Measurements from ENCODE around the gene LIPG.

The LIPG gene

GRCh38 chr18:49524951-49525350, 36.9 kb upstream of the LIPG start:
- Histone ChIP-seq H3K27me3 (ENCODE audit: insufficient read depth, low read length, poor library complexity, severe bottlenecking) (no peaks in the 10 kb centered on the region), H3K79me2 (ENCODE audit: insufficient read depth, low read length) (no peaks in the 10 kb centered on the region), H4K20me1 (ENCODE audit: insufficient read depth, low read length, poor library complexity, severe bottlenecking) (no peaks in the 10 kb centered on the region), H3F3A (ENCODE audit: low read depth) (no peaks in the 10 kb centered on the region), H3K36me3 (ENCODE audit: insufficient read depth, low read length) (no peaks in the 10 kb centered on the region), H3K4me1 (ENCODE audit: insufficient read depth, low read length, poor library complexity, severe bottlenecking) (no peaks in the 10 kb centered on the region), H3K4me3 (ENCODE audit: low read length, poor library complexity, severe bottlenecking) (no peak overlapping the region), H3K9ac (ENCODE audit: low read depth, low read length, poor library complexity, severe bottlenecking) (no peak overlapping the region), H2AFZ (ENCODE audit: low read length) (no peak overlapping the region), H3K9me2 (replicated peaks; ENCODE audit: low read depth, low read length) (no peaks in the 10 kb centered on the region), H3K4me2 (ENCODE audit: low read depth, low read length, poor library complexity, severe bottlenecking) (no peak overlapping the region), H3K9me3 (ENCODE audit: insufficient read depth, low read depth, low read length) (no peaks in the 10 kb centered on the region)
- TF ChIP-seq EZH2phosphoT487 (IDR thresholded peaks at IDR 0.05; ENCODE audit: borderline replicate concordance) (no peak), CTCF (conservative IDR thresholded peaks at IDR 0.05; ENCODE audit: low read length) (no peak)

GRCh38 chr18:49525981-49526380, 35.9 kb upstream of the LIPG start:
- no peaks in the 10 kb centered on the region for H3K79me2 ChIP-seq (ENCODE audit: insufficient read depth, low read length)
- no peak overlapping the region for H3K4me3 ChIP-seq (ENCODE audit: low read length, poor library complexity, severe bottlenecking)
- H3K9ac ChIP-seq (ENCODE audit: low read depth, low read length, poor library complexity, severe bottlenecking): no peak overlapping the region
- no peaks in the 10 kb centered on the region for H3K36me3 ChIP-seq (ENCODE audit: insufficient read depth, low read length)
- H3K9me3 ChIP-seq (ENCODE audit: insufficient read depth, low read depth, low read length): no peaks in the 10 kb centered on the region
- no peaks in the 10 kb centered on the region for H4K20me1 ChIP-seq (ENCODE audit: insufficient read depth, low read length, poor library complexity, severe bottlenecking)
- H3K4me1 ChIP-seq (ENCODE audit: insufficient read depth, low read length, poor library complexity, severe bottlenecking): no peaks in the 10 kb centered on the region
- no peaks in the 10 kb centered on the region for H3K9me2 ChIP-seq (replicated peaks; ENCODE audit: low read depth, low read length)
- no peaks in the 10 kb centered on the region for H3K27me3 ChIP-seq (ENCODE audit: insufficient read depth, low read length, poor library complexity, severe bottlenecking)
- H3F3A ChIP-seq (ENCODE audit: low read depth): no peaks in the 10 kb centered on the region
- H3K4me2 ChIP-seq (ENCODE audit: low read depth, low read length, poor library complexity, severe bottlenecking): no peak overlapping the region
- no peak for TF ChIP-seq CTCF (conservative IDR thresholded peaks at IDR 0.05; ENCODE audit: low read length)
- TF ChIP-seq EZH2phosphoT487 (IDR thresholded peaks at IDR 0.05; ENCODE audit: borderline replicate concordance): no peak
- H2AFZ ChIP-seq (ENCODE audit: low read length): no peak overlapping the region

GRCh38 chr18:49527631-49528327, 34.1 kb upstream of the LIPG start:
- no peaks in the 10 kb centered on the region for H4K20me1 ChIP-seq (ENCODE audit: insufficient read depth, low read length, poor library complexity, severe bottlenecking)
- H3K4me1 ChIP-seq (ENCODE audit: insufficient read depth, low read length, poor library complexity, severe bottlenecking): no peaks in the 10 kb centered on the region
- no peaks in the 10 kb centered on the region for H3K79me2 ChIP-seq (ENCODE audit: insufficient read depth, low read length)
- no peaks in the 10 kb centered on the region for H3K36me3 ChIP-seq (ENCODE audit: insufficient read depth, low read length)
- H3K9me2 ChIP-seq (replicated peaks; ENCODE audit: low read depth, low read length): no peaks in the 10 kb centered on the region
- TF ChIP-seq EZH2phosphoT487 (IDR thresholded peaks at IDR 0.05; ENCODE audit: borderline replicate concordance) (no peak), CTCF (conservative IDR thresholded peaks at IDR 0.05; ENCODE audit: low read length) (no peak)
- H3F3A ChIP-seq (ENCODE audit: low read depth): no peaks in the 10 kb centered on the region
- H3K9me3 ChIP-seq (ENCODE audit: insufficient read depth, low read depth, low read length): no peaks in the 10 kb centered on the region
- no peak overlapping the region for H2AFZ ChIP-seq (ENCODE audit: low read length)
- H3K4me3 ChIP-seq (ENCODE audit: low read length, poor library complexity, severe bottlenecking): no peak overlapping the region
- H3K27me3 ChIP-seq (ENCODE audit: insufficient read depth, low read length, poor library complexity, severe bottlenecking): no peaks in the 10 kb centered on the region
- no peak overlapping the region for H3K9ac ChIP-seq (ENCODE audit: low read depth, low read length, poor library complexity, severe bottlenecking)
- no peak overlapping the region for H3K4me2 ChIP-seq (ENCODE audit: low read depth, low read length, poor library complexity, severe bottlenecking)
